ENCODE data around the gene FAM83C.

- no peak for TF ChIP-seq CTCF (conservative IDR thresholded peaks at IDR 0.05; ENCODE audit: low read length)
- TF ChIP-seq EZH2phosphoT487 (IDR thresholded peaks at IDR 0.05; ENCODE audit: borderline replicate concordance, low read depth, low read length), result no peak
Measured at GRCh38 chr20:35303382-35303734, 11.1 kb upstream of the FAM83C start.

All from OCI-LY7 (cell line).